HEK293T (cell line): Measurements from ENCODE around the gene PCDHGA12.

Experiments used
- BHLHE40 ChIP-seq: fragments of 450-650 bp; IDR thresholded peaks from 2 replicates; pipeline ENCODE4 v1.6.1; 2016; ENCODE audit warnings: mild to moderate bottlenecking, moderate library complexity, borderline replicate concordance
- ELF4 ChIP-seq: fragments of 450-650 bp; IDR thresholded peaks from 2 replicates; pipeline ENCODE4 v1.6.1; 2017; ENCODE audit warnings: antibody characterized with exemption
- FOXA1 ChIP-seq: fragments of 450-650 bp; IDR thresholded peaks from 2 replicates; pipeline ENCODE4 v1.6.1; 2016; ENCODE audit warnings: mild to moderate bottlenecking
- HDGF ChIP-seq: fragments of 450-650 bp; IDR thresholded peaks from 2 replicates; pipeline ENCODE4 v1.6.1; 2017; ENCODE audit warnings: antibody characterized with exemption, borderline replicate concordance
- L3MBTL2 ChIP-seq: fragments of 450-650 bp; conservative IDR thresholded peaks from 2 replicates; pipeline ENCODE4 v1.6.1; 2016; ENCODE audit warnings: mild to moderate bottlenecking
- LEF1 ChIP-seq: fragments of 450-650 bp; IDR thresholded peaks from 2 replicates; pipeline ENCODE4 v1.6.1; 2017; ENCODE audit warnings: mild to moderate bottlenecking, borderline replicate concordance
- SP1 ChIP-seq: fragments of 450-650 bp; IDR thresholded peaks from 2 replicates; pipeline ENCODE4 v1.6.1; 2017
- ZNF384 ChIP-seq: fragments of 450-650 bp; IDR thresholded peaks from 2 replicates; pipeline ENCODE4 v1.6.1; 2016

- TF ChIP-seq L3MBTL2 (no peak), ELF4 (no peak), HDGF (no peak), ZNF384 (no peak), LEF1 (no peak), BHLHE40 (no peak), FOXA1 (no peak), SP1 (no peak)
These were observed 47.0 kb upstream of the PCDHGA12 start for GRCh38 chr5:141383345-141383744.
